Fibroblast of gingiva (primary cell): ENCODE results near the gene SCLY.
"Not testable (repeated sequence)": the region's sequence is repeated elsewhere in the genome, so short reads cannot be mapped to it uniquely, and the experiment has no call there.

ENCODE experiments used
- DNase-seq: peaks from one replicate; pipeline ENCODE4 v3.0.0-alpha.2; 2011; ENCODE audit warnings: low read depth

SCLY gene

GRCh38 chr2:238113611-238114010, 52.8 kb downstream of the SCLY start:
- DNase-seq = no peak

- no peak for DNase-seq
Measured at GRCh38 chr2:238114331-238114841, 53.6 kb downstream of the SCLY start.

- DNase-seq = no peak
Measured at GRCh38 chr2:238114851-238115660, 54.3 kb downstream of the SCLY start.

- DNase-seq = not testable (repeated sequence)
Measured at GRCh38 chr2:238115709-238116108, 54.9 kb downstream of the SCLY start.

- DNase-seq = no peak
Measured at GRCh38 chr2:238116298-238117198, 55.7 kb downstream of the SCLY start.

GRCh38 chr2:238117199-238118154, 56.7 kb downstream of the SCLY start:
- DNase-seq = no peak

GRCh38 chr2:238119756-238120462, 59.1 kb downstream of the SCLY start:
- no peak for DNase-seq

- DNase-seq = no peak
Measured at GRCh38 chr2:238120463-238121298, 59.9 kb downstream of the SCLY start.

GRCh38 chr2:238121511-238122286, 60.9 kb downstream of the SCLY start:
- no peak for DNase-seq

GRCh38 chr2:238122287-238123217, 61.8 kb downstream of the SCLY start:
- no peak for DNase-seq

GRCh38 chr2:238123218-238123971, 62.6 kb downstream of the SCLY start:
- DNase-seq = no peak

- no peak for DNase-seq
Measured at GRCh38 chr2:238123991-238124470, 63.2 kb downstream of the SCLY start.

- no peak for DNase-seq
Measured at GRCh38 chr2:238124488-238125126, 63.8 kb downstream of the SCLY start.

- DNase-seq = no peak
Measured at GRCh38 chr2:238125127-238125885, 64.5 kb downstream of the SCLY start.

GRCh38 chr2:238126338-238126737, 65.5 kb downstream of the SCLY start:
- no peak for DNase-seq

GRCh38 chr2:238126775-238127164, 66.0 kb downstream of the SCLY start:
- no peak for DNase-seq
